Measurements from ENCODE around the gene GLB1L2. TPM values are rescaled to one million over a fixed set of nuclear protein-coding genes. Genes with fewer than 3 reads are reported as not detected.

GLB1L2 gene
- total RNA-seq, 1 experiment from 2014 or later = 0.34 TPM

DNA sequence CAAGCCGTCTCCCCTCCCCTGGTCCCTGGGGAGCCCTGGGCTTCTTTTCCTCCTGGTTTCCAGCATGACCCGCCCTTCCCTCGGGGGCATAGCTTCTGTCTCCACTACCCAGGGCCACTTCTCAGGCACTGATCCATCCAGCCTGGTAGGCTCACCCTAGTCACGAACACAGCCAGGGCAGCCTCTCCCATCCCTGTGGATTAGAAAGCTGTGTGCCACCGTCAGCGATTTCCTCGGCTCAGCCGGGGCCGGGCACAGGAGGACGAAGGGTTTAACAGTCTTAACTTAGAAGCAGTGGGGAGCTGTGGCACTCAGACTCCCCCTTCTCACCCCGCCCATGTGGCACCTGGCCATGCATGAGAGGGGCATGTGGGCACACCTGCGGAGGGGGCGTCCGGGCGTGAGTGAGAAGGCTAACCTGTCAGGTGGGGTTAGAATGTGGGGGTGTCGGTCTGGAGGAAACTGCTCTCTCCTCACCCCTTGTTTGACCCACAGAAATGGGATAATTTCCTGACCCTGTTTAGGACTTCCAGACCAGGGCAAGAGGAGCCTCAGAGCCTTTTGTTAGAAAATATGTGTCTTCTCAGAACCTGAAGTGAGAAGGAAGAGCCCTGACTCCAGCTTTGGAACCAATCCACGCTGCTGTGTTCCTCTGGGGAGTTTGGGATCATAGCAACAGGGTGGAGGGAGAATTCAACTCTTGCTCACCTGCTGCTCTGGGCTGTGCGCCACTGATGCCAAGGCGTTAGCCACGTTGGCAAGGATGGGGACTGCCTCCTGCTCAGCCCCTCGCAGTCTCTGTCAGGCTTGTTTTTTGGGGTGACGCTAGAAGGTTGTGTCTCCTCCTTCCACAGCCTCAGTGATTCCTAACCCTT lies 14.6 kb downstream of the GLB1L2 start:
- no peak for DNase-seq (ENCODE audit: low read depth)

DNA sequence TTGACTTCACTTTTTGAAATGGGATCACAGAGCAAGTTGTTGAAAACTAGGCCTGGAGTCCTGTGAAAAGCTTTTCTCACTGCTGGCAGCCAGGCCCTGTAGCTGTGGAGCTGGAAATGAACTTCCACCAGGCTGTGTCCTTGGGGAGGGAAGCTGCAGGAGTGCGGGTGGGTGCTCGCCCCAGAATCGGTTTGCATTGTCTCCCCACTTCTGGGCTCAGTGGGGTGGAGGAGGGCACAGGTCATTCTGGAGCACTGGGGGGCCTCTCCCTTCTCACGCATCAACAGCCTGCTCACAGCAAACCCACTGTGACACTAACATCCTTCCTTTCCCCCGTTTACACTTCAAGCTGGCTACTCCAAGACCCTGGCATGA lies 15.2 kb downstream of the GLB1L2 start:
- DNase-seq (ENCODE audit: low read depth) = no peak

DNA sequence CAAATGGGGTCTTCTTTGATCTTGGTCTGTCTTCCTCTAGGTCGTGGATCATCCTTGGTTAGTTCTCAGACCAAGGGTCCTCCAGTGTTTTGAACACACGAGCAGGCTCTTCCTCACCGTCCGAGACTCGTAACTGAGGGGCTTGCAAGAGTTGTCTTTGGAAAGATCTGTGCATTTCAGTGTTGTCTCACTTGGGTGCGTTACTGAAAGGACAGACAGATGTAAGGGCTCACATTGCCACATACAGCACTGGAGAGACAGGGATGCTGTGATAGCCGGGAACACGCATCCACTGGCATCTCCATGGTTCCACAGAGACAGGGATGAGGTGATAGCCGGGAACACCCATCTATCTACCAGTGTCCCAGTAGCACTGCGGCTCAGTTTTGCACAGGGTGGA lies 15.7 kb downstream of the GLB1L2 start:
- DNase-seq (ENCODE audit: low read depth) = no peak

DNA sequence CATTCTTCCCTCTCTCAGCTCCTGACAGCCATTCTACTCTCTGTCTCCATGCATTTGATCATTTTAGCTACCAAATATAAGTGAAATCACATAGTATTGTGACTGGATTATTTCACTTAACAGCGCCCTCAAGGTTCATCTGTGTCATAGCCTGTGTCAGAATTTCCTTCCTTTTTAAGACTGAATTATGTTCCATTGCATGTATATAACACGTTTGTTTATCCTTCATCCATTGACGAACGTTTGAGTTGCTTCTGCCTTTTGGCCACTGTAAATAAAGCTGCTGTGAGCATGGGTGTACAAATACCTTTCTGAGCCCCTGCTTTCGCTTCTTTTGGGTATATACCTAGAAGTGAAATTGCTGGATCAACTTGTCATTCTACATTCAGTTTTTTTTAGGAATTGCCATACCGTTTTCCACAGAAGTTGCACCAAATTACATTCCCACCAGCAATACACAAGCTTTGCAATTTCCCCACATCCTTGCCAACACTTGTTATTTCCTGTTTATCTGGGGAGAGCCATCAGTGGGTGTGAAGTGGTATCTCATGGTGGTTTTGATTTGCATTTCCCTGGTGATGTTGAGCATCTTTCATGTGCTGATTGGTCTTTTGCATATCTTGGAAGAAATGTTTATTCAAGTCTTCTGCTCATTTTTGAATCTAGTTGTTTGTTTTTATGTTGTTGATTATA lies 17.5 kb downstream of the GLB1L2 start:
- DNase-seq (ENCODE audit: low read depth) = no peak

DNA sequence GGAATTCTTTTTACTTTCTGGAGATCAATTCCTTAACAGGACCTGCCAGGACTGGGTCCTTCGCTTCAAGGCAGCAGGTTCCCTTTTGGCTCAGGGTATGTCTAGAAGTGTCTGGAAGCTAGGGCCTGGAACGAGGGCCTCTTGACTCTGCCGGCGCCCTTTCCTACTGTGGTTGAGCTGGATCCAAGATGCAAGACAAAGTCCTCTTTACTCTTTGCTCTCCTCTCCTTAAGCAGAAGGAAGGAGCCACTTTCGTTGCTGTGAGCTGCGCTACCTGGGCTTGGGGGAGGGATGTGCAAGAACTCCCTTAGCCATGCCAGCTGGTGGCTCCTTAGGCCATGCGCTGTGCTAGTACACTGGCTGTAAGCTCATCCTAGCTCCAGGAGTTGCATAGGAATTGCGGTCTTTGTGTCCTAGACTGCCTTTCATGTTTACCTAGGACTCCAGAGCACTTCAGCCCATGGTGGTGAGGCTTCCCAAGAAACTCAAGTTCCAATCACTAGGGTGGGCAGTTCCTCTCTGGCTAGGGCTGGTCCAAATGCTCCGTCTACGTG lies 18.1 kb downstream of the GLB1L2 start:
- no peak for DNase-seq (ENCODE audit: low read depth)

DNA sequence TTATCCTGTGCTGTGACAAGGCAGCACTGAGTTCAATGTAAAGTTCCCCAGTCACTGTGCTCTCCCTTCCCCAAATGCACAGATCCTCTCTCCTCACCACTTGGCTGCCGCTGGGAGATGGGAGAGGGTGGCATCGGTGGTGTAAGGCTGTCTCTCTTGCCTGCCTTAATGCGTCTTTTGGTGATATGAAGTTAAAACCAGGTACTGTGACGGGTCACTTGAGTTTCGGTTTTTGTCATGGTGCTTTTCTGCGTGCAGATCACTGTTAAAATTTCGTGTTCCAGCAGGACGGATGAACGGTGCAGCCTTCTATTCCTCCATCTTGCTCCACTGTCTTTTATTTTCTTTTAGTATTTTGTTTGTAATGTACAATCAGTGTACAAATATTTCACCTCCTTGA lies 18.6 kb downstream of the GLB1L2 start:
- no peak for DNase-seq (ENCODE audit: low read depth)

DNA sequence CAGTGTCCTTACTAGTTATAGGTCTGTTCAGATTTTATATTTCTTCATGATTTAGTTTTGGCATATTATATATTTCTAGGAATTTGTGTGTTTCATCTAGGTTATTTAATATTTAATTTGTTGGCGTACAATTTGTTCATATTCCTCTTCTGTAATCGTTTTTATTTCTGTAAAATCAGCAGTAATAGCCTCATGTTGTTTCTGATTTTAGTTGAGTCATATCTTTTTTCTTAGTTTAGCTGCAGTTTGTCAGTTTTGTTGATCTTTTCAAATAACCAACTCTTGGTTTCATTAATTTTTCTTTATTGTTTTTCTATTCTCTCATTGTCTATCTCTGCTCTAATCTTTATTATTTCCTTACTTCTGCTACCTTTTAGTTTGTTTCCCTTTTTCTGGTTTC lies 20.3 kb downstream of the GLB1L2 start:
- no peak for DNase-seq (ENCODE audit: low read depth)

DNA sequence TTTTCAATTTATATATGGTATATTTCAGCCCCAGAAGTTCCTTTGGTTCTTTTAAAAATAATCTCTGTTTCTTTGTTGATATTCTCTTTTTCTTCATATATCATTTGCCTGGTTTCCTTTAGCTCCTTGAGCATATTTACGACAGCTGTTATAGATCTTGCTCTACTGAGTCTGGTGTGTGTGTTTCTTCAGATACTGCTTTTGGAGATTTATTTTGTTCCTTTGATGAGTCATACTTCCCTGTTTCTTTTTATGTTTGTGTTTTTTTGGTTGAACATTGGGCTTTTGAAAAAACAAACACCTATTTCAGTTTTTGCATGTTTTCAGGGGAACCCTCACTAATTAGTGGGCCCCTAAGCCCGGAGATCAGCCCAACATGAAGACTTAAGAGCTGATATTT lies 23.3 kb downstream of the GLB1L2 start:
- no peak for DNase-seq (ENCODE audit: low read depth)

DNA sequence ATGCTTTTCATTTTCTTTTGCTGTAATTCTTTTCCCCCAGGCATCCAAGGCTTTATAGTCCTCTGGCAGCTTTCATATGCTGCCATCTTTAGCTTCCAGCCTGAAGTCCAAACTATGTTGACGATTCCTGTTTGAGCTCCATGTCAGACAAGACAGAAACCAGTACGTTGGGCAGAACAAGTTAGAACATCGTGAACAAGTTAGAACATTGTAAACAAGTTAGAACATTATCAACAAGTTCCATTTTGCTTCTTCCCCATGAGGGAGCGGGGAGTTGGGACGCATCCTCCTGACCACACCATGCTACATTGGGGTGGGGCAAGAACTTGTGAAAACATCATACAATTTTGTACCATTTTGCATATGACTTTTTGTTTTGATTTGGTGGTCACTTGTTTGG lies 23.9 kb downstream of the GLB1L2 start:
- no peak for DNase-seq (ENCODE audit: low read depth)

DNA sequence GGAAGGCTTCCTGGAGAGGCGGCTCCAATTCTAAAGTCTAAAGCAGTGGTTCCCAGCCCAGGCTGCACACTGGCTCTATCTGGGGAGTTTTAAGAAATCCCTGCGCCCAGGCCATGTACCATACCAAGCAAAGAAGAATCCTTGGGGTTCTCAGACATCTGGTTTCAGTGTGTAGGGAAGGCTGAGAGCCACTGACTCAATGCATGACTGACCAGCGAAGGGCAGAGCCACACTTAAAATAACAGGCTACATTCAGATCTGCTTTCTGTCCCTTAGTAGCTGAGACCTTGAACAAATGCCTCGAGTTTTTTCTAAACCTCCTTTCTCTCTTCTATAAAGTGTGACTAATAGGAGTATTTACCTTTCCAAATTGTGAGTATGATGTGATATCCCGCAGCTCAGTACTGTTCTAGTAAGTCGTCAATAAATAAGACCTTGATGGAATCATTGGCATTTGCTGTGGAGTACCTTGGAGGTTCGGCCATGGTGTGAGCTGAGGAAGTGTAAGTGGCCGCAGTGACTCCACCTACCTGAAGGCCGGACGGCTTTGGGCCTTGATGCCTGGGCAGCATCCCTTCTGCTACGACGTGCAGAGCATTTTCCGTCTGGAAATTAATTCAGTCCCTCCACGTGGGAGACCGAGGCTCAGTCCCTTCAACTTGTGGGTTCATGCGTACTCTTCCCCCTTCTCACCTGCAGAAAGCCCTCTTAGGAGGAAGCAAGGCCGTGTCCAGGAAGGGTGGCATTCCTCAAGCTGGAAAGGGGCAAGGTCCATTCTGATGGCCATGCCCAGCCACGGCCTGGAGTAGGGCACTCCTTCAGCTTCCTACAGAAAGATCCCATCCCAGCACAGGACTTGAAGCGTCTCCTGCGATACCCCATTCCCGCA lies 25.1 kb downstream of the GLB1L2 start:
- no peak for DNase-seq (ENCODE audit: low read depth)

DNA sequence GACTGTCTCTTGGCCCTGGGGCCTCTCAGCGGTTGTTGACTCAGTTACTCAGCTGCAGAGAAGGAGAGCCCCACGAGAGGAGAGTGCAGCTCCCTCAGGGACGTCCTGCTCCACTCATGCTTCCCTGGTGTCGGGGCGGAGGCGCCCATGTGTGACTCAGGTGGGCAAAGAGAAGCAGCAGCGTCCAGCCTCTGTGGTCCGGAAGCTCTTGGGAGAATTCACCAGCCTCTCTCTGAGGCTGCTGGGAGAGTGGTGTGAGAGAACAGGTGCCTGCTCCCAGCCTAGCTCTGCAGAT lies 25.7 kb downstream of the GLB1L2 start:
- no peak for DNase-seq (ENCODE audit: low read depth)

DNA sequence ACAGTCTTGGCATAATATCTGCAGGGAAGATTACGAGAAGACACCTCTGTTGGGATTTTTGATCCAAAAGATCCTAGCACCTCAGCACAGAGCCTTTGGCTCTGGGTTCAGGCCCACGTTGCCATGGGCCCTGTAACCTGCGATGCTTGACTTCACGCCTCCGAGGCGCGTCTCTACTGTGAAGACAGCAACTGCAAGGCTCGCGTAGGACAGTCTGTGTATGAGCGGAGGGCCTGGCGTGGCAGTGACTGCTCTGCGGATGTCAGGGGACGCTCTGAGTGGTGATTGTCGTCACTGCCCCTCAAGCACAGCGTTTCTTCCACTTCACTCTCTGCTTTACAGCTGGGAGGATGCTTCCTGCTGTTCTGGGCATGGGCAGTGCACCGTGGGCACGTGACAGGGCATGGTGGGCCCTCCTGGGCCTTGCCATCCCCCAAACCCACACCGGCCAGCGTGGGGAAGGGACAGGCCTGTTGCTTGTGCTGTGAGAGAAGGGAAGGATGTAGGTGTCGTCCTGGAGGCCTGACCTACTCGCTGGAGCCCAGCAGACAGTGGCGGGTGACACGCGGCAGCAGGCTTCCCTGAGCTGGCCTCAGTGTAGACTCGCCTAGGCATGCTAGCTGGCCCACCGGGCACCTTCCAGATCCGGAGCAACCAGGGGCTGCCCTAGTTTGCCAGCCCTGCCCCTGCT lies 26.5 kb downstream of the GLB1L2 start:
- DNase-seq (ENCODE audit: low read depth) = no peak

DNA sequence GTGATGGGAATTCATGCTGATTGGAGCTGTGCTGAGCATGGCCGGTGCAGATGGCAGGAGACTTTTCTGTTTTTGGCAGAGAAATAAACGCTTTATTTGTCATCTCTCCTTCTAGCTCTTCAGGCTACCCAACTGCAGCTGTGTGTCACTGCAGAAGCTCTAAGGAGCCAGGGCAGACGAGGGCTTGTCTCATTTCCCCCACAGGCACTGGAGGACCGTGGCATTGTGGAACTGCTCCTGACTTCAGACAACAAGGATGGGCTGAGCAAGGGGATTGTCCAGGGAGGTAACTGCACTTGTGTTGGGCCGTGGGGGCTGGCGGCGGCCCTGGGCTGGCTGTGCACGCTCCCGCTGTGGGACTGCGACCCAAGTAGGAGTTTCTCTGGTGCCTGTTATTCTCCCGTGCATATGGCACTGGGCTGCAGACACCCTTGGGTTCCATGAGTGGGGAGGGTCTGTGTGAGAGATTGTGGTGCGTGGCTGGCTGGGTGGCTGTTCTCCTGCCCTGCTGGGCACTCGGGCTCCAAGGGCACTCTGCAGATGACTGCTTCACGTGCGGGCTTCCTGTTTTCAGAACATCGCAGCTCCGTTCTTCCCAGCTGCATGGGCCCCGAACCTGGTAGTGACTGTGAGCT lies 27.2 kb downstream of the GLB1L2 start:
- DNase-seq (ENCODE audit: low read depth) = no peak

DNA sequence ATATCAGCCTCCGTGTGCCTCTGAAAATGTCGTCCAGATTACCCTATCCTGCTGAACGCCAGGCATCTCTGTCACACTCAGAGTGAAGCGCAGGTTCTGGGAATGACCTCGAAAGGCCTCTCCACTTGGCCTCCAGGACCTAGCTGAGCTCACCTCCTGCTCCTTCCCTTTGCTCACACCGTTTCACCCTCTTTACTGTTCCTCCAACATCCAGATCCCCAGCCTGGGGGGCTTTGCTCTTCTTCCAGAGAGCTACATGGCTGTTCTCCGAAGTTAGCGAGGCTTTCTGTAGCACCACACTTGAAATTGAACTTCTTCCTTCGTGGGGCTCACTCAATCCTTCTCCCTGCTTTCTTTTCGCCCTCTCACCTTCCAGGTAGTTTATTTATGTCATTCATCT lies 27.9 kb downstream of the GLB1L2 start:
- DNase-seq (ENCODE audit: low read depth) = no peak

DNA sequence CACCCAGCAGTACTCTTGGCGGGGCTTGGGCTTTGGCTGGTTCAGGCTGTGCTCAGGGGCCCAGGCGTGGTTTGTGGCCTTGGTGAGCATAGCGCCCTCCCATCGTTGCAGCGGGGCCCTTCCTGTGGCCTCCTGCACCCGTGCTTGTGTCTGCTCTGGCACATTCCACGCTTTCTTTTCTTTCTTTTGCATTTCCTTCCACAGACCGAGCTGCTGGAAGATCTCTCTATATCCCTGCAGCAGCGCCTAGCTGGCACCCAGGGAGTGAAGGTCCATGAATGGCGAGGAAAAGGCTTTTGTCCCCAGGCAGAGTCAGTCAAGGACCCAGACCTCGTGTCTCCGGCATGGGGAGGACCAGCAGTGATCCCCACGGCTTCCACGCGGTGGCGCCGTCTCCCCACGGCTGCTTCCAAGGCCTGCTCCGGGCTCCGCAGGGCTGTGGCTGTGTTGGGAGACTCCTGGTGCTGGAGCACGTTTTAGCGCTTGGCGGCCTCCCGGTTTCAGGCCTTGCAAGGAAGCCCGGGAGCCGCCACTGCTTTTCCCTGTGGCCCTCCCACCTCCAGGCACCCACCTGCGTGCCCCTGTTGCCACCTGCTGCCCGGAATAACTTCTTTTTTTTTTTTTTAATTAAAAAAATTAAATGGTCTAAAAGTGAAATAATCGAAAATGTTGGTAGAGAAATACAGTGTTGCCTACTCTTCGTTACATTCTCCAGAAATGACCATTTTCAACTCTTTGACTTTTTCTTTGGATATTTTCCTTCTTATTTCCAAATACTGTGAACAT lies 28.5 kb downstream of the GLB1L2 start:
- DNase-seq (ENCODE audit: low read depth) = peak; percentile 78

DNA sequence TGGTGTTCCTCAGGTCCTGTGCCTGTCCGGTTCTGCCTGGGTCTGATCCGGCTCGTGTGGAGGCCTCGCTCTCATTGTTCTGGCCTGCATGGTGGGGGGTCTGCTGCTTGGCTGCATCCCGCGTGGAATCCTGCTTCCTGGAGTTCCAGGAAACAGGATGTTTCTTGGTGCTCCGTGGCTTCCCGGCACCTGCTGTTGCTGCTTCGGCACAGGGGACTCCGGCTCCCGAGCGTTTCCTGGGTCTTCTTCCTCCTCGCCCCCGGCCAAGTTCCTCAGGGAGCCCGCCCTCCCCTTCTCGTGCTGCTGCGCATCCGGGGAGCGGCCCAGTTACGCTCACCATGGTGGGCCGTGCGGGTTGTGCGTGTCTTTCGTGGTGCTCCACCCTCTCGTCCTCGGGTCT lies 29.9 kb downstream of the GLB1L2 start:
- DNase-seq (ENCODE audit: low read depth) = no peak

DNA sequence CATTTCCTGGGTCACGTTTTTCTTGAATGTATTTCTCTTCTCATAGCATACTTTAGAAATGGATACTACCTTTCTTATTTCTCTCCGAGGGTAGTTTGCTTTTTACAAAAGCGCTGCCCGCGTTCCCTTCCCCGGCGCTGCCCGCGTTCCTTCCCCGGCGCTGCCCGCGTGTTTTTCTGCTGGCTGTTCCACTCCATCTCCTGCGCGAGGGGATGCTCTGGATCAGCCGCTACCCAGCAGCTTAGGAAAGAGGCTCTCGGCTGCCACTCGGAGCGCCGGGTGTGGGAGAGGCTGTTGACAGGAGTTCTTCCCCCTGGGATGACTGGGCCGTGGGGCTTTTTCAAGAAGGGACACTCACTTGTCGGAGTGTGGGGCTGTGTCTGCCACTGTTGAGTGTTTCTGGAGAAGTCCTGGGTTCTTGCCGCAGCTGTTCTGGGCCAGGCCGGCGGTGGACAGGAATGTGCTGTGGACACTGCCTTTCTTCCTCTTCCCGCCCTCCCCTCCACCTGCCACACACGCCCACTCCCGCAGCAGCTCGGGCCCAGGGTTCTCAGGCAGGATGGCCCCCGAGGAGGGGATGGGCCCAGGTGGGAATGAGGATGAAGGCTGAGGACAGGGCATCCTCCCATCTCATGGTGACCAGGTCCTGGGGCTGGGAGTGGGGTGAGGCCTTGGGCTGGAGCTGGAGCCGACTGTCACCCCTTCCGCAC lies 30.6 kb downstream of the GLB1L2 start:
- no peak for DNase-seq (ENCODE audit: low read depth)

DNA sequence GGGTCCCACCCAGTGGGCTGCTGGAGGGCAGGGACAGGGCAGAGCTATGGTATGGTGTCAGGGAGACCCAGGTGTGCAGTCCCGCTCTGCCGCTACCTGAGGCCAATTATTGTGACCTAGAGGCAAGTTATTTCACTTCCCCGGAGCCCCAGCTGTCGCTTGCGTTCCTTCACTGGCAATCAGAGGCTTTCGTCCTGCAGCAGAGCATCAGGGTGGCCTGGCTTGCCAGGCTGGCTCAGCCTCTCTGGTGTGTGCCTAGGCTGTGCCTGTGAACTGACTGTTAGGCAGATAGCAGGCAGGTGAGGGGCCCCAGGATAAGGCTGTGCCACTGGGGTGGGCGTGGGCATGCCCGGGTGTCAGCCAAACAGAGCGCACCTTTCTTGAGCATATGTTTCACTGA lies 31.4 kb downstream of the GLB1L2 start:
- no peak for DNase-seq (ENCODE audit: low read depth)

DNA sequence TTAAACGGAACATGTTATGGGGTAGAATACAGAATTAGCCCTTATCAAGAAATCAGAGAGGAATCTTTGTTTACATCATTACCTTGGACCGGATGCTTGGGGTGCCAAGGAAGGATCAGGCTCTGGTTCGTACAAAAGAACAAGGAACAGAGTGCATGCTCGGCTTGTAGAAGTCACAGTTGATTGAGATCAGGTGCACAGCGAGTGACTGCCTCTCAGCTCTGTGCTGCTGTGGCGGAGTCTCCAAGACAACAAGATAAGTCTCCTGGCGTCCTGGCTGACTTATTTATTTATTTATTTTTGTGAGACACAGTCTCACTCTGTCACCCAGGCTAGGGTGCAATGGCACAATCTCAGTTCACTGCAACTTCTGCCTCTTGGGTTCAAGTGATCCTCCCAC lies 31.8 kb downstream of the GLB1L2 start:
- no peak for DNase-seq (ENCODE audit: low read depth)

Measured in HT1080 (cell line).